Liver (tissue), 9 donors: ENCODE data around the gene NR5A2. TPM values are rescaled to one million over a fixed set of nuclear protein-coding genes. Genes with fewer than 3 reads are reported as not detected.

Experiments used
- DNase-seq: peaks from one replicate; pipeline ENCODE4 v3.0.0-alpha.2; 2017; ENCODE audit warnings: low spot score
- H3K27ac ChIP-seq, 2 donors: one replicate each; pipeline ENCODE4 v1.7.0; 2013; ENCODE audit warnings: inconsistent platforms in 2 of 2, low read length in 2 of 2, control low read depth in 1 of 2, low read depth in 1 of 2, mild to moderate bottlenecking in 1 of 2
- H3K27me3 ChIP-seq, 4 donors: one replicate each; pipeline versions ENCODE4 v1.6.1 to v1.7.0; 2013; ENCODE audit warnings: low read length in 3 of 4, inconsistent platforms in 1 of 4, mild to moderate bottlenecking in 1 of 4, moderate library complexity in 1 of 4; ENCODE audit not compliant: control insufficient read depth in 4 of 4, insufficient read depth in 4 of 4
- H3K36me3 ChIP-seq, 4 donors: one replicate each; pipeline versions ENCODE4 v1.6.1 to v1.7.0; 2013; ENCODE audit warnings: low read length in 3 of 4, mild to moderate bottlenecking in 3 of 4, low read depth in 1 of 4, moderate library complexity in 1 of 4; ENCODE audit not compliant: control insufficient read depth in 4 of 4, insufficient read depth in 3 of 4
- H3K4me1 ChIP-seq, 4 donors: one replicate each; pipeline versions ENCODE4 v1.6.1 to v1.7.0; 2013; ENCODE audit warnings: low read length in 3 of 4, mild to moderate bottlenecking in 3 of 4, moderate library complexity in 1 of 4; ENCODE audit not compliant: control insufficient read depth in 4 of 4, insufficient read depth in 4 of 4
- H3K4me3 ChIP-seq, 3 donors: one replicate each; pipeline versions ENCODE4 v1.6.1 to v1.7.0; 2013; ENCODE audit warnings: low read length in 3 of 3, control low read depth in 1 of 3, low read depth in 1 of 3, mild to moderate bottlenecking in 1 of 3
- H3K9ac ChIP-seq, 2 donors: one replicate each; pipeline ENCODE4 v1.7.0; 2013; ENCODE audit warnings: low read length in 2 of 2, mild to moderate bottlenecking in 2 of 2, moderate library complexity in 2 of 2, control low read depth in 1 of 2, low read depth in 1 of 2
- H3K9me3 ChIP-seq, 4 donors: one replicate each; pipeline versions ENCODE4 v1.6.1 to v1.7.0; 2013; ENCODE audit warnings: low read length in 3 of 4; ENCODE audit not compliant: control insufficient read depth in 4 of 4
- EGR1 ChIP-seq, 2 donors: IDR thresholded peaks; 2 replicates each; pipeline ENCODE4 v1.6.1; 2016 to 2018; ENCODE audit warnings: antibody characterized with exemption in 2 of 2, low read depth in 2 of 2
- FOXA2 ChIP-seq: IDR thresholded peaks from 2 replicates; pipeline ENCODE4 v1.6.1; 2016; ENCODE audit warnings: antibody characterized with exemption
- HNF4A ChIP-seq, 2 donors: conservative IDR thresholded peaks; 2 replicates each; pipeline ENCODE4 v1.6.1; 2016; ENCODE audit warnings: antibody characterized with exemption in 2 of 2, mild to moderate bottlenecking in 2 of 2
- HNF4G ChIP-seq: IDR thresholded peaks from 2 replicates; pipeline ENCODE4 v1.6.1; 2016; ENCODE audit warnings: antibody characterized with exemption
- JUND ChIP-seq, 2 donors: IDR thresholded peaks; 2 replicates each; pipeline ENCODE4 v1.6.1; 2016; ENCODE audit warnings: antibody characterized with exemption in 2 of 2
- NR2F2 ChIP-seq: IDR thresholded peaks from 2 replicates; pipeline ENCODE4 v1.6.1; 2016; ENCODE audit warnings: antibody characterized with exemption
- RAD21 ChIP-seq, 2 donors: IDR thresholded peaks; 2 replicates each; pipeline ENCODE4 v1.6.1; 2016; ENCODE audit warnings: antibody characterized with exemption in 2 of 2, mild to moderate bottlenecking in 2 of 2
- REST ChIP-seq: IDR thresholded peaks from 2 replicates; pipeline ENCODE4 v1.6.1; 2016; ENCODE audit warnings: antibody characterized with exemption, mild to moderate bottlenecking
- RXRA ChIP-seq, 2 donors: IDR thresholded peaks; 2 replicates each; pipeline ENCODE4 v1.6.1; 2017 to 2018; ENCODE audit warnings: antibody characterized with exemption in 2 of 2, mild to moderate bottlenecking in 1 of 2
- SP1 ChIP-seq: IDR thresholded peaks from 2 replicates; pipeline ENCODE4 v1.6.1; 2018; ENCODE audit warnings: antibody characterized with exemption, mild to moderate bottlenecking
- TAF1 ChIP-seq: conservative IDR thresholded peaks from 2 replicates; pipeline ENCODE4 v1.6.1; 2016; ENCODE audit warnings: antibody characterized with exemption, mild to moderate bottlenecking
- YY1 ChIP-seq: IDR thresholded peaks from 2 replicates; pipeline ENCODE4 v1.6.1; 2016; ENCODE audit warnings: antibody characterized with exemption, mild to moderate bottlenecking
- WGBS: extraction: QIAGEN DNeasy Blood & Tissue Kit; methylation state at CpG from one replicate; pipeline ENCODE4 v1.1.7; 2013; 5-methylcytosine and 5-hydroxymethylcytosine counted together
- polyA plus RNA-seq, 2 donors: library from polyadenylated mRNA; stranded (reverse) in 1 of 2; unstranded in 1 of 2; fragments of 200-250 nt in 1 of 2; fragments of >200 nt in 1 of 2; fragmentation: Nextera tagmentation in 1 of 2; extraction: Ambion mirVana in 1 of 2; gene quantifications; one replicate each; pipeline versions ENCODE4 v1.2.1 to v1.2.3, GENCODE V29; 2013 to 2015
- total RNA-seq, 2 donors: library from RNA; depleted of rRNA; stranded (reverse); fragments of >200 nt; gene quantifications; one replicate each; pipeline ENCODE4 v1.2.3, GENCODE V29; 2014
- TF ChIP-seq, protein P1 (sequence below): IDR thresholded peaks from 2 replicates; pipeline ENCODE4 v1.6.1; 2016; ENCODE audit warnings: antibody characterized with exemption
- TF ChIP-seq, protein P2 (sequence below): fragments of 150-350 bp; IDR thresholded peaks from 2 replicates; pipeline ENCODE4 v1.5.1; 2017; ENCODE audit warnings: improper control_type of control experiment, low read depth, low read length; ENCODE audit not compliant: missing input control
- TF ChIP-seq, protein P3 (sequence below): IDR thresholded peaks from 2 replicates; pipeline ENCODE4 v1.6.1; 2016; ENCODE audit warnings: antibody characterized with exemption
- TF ChIP-seq, protein P4 (sequence below): IDR thresholded peaks from 2 replicates; pipeline ENCODE4 v1.6.1; 2016; ENCODE audit warnings: antibody characterized with exemption
- donor health status: healthy.
- donor health status: healthy.
- donor health status: healthy.
- donor health status: healthy.
- donor health status: healthy.

Gene NR5A2
- total and polyA plus RNA-seq, 4 donors: 10.0 to 37.5 (median 21.1) TPM

GRCh38 chr1:200042552-200043335 lies 15.2 kb downstream of the NR5A2 start:
- Histone ChIP-seq H3K36me3 (peaks cover 0 to 2% (median 0%) of the 10 kb centered on the region in 4 donors), H3K4me1 (peaks cover 1 to 47% (median 22%) of the 10 kb centered on the region in 4 donors), H3K27me3 (no peaks in the 10 kb centered on the region), H3K9me3 (no peaks in the 10 kb centered on the region), H3K27ac (peak overlapping the region; percentile 95 to 96), H3K4me3 (peak overlapping the region; percentile 64 to 84 (median 70)), H3K9ac (peak overlapping the region; percentile 84 to 98)
- DNase-seq: peak; percentile 68
- 1% methylated on average over 48 of the region's 48 CpGs for WGBS
- TF ChIP-seq RXRA (IDR thresholded peaks at IDR 0.05) (peak in 1 of 2 donors; percentile 42), YY1 (no peak), EGR1 (IDR thresholded peaks at IDR 0.05; ENCODE audit: low read depth in 2 of 2) (peak; percentile 18 to 71), RAD21 (IDR thresholded peaks at IDR 0.05) (peak; percentile 7 to 32), JUND (IDR thresholded peaks at IDR 0.05) (no peak), NR2F2 (no peak), HNF4G (no peak), TAF1 (no peak), REST (peak; percentile 83), HNF4A (conservative IDR thresholded peaks at IDR 0.05) (peak in 1 of 2 donors; percentile 32), SP1 (peak; percentile 28)
- TF ChIP-seq, protein P1, sequence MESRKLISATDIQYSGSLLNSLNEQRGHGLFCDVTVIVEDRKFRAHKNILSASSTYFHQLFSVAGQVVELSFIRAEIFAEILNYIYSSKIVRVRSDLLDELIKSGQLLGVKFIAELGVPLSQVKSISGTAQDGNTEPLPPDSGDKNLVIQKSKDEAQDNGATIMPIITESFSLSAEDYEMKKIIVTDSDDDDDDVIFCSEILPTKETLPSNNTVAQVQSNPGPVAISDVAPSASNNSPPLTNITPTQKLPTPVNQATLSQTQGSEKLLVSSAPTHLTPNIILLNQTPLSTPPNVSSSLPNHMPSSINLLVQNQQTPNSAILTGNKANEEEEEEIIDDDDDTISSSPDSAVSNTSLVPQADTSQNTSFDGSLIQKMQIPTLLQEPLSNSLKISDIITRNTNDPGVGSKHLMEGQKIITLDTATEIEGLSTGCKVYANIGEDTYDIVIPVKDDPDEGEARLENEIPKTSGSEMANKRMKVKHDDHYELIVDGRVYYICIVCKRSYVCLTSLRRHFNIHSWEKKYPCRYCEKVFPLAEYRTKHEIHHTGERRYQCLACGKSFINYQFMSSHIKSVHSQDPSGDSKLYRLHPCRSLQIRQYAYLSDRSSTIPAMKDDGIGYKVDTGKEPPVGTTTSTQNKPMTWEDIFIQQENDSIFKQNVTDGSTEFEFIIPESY: peak; percentile 5
- TF ChIP-seq, protein P2, sequence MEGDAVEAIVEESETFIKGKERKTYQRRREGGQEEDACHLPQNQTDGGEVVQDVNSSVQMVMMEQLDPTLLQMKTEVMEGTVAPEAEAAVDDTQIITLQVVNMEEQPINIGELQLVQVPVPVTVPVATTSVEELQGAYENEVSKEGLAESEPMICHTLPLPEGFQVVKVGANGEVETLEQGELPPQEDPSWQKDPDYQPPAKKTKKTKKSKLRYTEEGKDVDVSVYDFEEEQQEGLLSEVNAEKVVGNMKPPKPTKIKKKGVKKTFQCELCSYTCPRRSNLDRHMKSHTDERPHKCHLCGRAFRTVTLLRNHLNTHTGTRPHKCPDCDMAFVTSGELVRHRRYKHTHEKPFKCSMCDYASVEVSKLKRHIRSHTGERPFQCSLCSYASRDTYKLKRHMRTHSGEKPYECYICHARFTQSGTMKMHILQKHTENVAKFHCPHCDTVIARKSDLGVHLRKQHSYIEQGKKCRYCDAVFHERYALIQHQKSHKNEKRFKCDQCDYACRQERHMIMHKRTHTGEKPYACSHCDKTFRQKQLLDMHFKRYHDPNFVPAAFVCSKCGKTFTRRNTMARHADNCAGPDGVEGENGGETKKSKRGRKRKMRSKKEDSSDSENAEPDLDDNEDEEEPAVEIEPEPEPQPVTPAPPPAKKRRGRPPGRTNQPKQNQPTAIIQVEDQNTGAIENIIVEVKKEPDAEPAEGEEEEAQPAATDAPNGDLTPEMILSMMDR: no peak
- TF ChIP-seq, protein P3, sequence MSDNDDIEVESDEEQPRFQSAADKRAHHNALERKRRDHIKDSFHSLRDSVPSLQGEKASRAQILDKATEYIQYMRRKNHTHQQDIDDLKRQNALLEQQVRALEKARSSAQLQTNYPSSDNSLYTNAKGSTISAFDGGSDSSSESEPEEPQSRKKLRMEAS: no peak

- H3K27ac ChIP-seq: peak overlapping the region; percentile 95 to 96
- peak overlapping the region; percentile 64 to 84 (median 70) for H3K4me3 ChIP-seq
- no peaks in the 10 kb centered on the region for H3K9me3 ChIP-seq
- H3K27me3 ChIP-seq: no peaks in the 10 kb centered on the region
- H3K36me3 ChIP-seq: peaks cover 0 to 7% (median 2%) of the 10 kb centered on the region in 4 donors
- DNase-seq: no peak
- H3K9ac ChIP-seq: peak overlapping the region; percentile 84 to 98
- H3K4me1 ChIP-seq: peaks cover 2 to 41% (median 23%) of the 10 kb centered on the region in 4 donors
- 12% methylated on average over 3 of the region's 3 CpGs for WGBS
- TF ChIP-seq, protein P4, sequence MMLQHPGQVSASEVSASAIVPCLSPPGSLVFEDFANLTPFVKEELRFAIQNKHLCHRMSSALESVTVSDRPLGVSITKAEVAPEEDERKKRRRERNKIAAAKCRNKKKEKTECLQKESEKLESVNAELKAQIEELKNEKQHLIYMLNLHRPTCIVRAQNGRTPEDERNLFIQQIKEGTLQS: no peak
- TF ChIP-seq, protein P3: no peak
- TF ChIP-seq FOXA2: no peak
- TF ChIP-seq YY1: no peak
- TF ChIP-seq RAD21 (IDR thresholded peaks at IDR 0.05): no peak
- no peak for TF ChIP-seq NR2F2
- no peak for TF ChIP-seq SP1
- no peak for TF ChIP-seq REST
- no peak for TF ChIP-seq HNF4G
- TF ChIP-seq RXRA (IDR thresholded peaks at IDR 0.05): no peak
- TF ChIP-seq JUND (IDR thresholded peaks at IDR 0.05): no peak
- TF ChIP-seq, protein P1: no peak
Measured at GRCh38 chr1:200043336-200043668, 15.8 kb downstream of the NR5A2 start.
